ENCODE measurements around the gene SIGLEC11.

GRCh38 chr19:49971991-49972411, 11.0 kb upstream of the SIGLEC11 start:
- TF ChIP-seq CTCF (IDR thresholded peaks at IDR 0.05; ENCODE audit: poor library complexity, severe bottlenecking) (no peak), EP300 (conservative IDR thresholded peaks at IDR 0.05; ENCODE audit: poor library complexity, severe bottlenecking) (no peak), REST (IDR thresholded peaks at IDR 0.05; ENCODE audit: borderline replicate concordance) (no peak)

All from neural cell (in vitro differentiated cells).